HepG2 (cell line): ENCODE data around the gene ATP2B3. TPM values are rescaled to one million over a fixed set of nuclear protein-coding genes. Genes with fewer than 3 reads are reported as not detected.

Source experiments
- AHR ChIP-seq: IDR thresholded peaks from 2 replicates; pipeline ENCODE4 v1.6.1; 2018; ENCODE audit warnings: missing genetic modification reagents, missing compliant biosample characterization
- ATF1 ChIP-seq: IDR thresholded peaks from 2 replicates; pipeline ENCODE4 v1.6.1; 2016; ENCODE audit warnings: mild to moderate bottlenecking, control low read depth
- BHLHE40 ChIP-seq: IDR thresholded peaks from 2 replicates; pipeline ENCODE4 v1.6.1; 2011; ENCODE audit warnings: low read length, improper control_type of control experiment
- HMG20B ChIP-seq: conservative IDR thresholded peaks from 2 replicates; pipeline ENCODE4 v1.6.1; 2016; ENCODE audit warnings: missing genetic modification reagents, missing compliant biosample characterization
- KLF13 ChIP-seq: sonication (generic); formaldehyde crosslinking; IDR thresholded peaks from 2 replicates; pipeline ENCODE4 v1.4.0; 2020; ENCODE audit warnings: mild to moderate bottlenecking, missing genetic modification reagents
- PHF20 ChIP-seq: sonication (generic); formaldehyde crosslinking; IDR thresholded peaks from 2 replicates; pipeline ENCODE4 v1.5.0; 2020; ENCODE audit warnings: mild to moderate bottlenecking, missing genetic modification reagents
- PPARG ChIP-seq: conservative IDR thresholded peaks from 2 replicates; pipeline ENCODE4 v1.6.1; 2016; ENCODE audit warnings: missing biosample characterization, missing genetic modification reagents
- RCOR2 ChIP-seq: IDR thresholded peaks from 2 replicates; pipeline ENCODE4 v1.6.1; 2016; ENCODE audit warnings: missing biosample characterization, missing genetic modification reagents
- ZBTB7A ChIP-seq: sonication (generic); formaldehyde crosslinking; IDR thresholded peaks from 2 replicates; pipeline ENCODE4 v1.8.0; 2022; ENCODE audit warnings: mild to moderate bottlenecking, missing genetic modification reagents
- ZNF12 ChIP-seq: sonication (generic); formaldehyde crosslinking; IDR thresholded peaks from 2 replicates; pipeline ENCODE4 v1.5.0; 2020; ENCODE audit warnings: missing genetic modification reagents
- ZNF263 ChIP-seq: sonication (generic); formaldehyde crosslinking; IDR thresholded peaks from 2 replicates; pipeline ENCODE4 v1.4.0; 2020; ENCODE audit warnings: missing genetic modification reagents
- ZNF333 ChIP-seq: sonication (generic); formaldehyde crosslinking; IDR thresholded peaks from 2 replicates; pipeline ENCODE4 v1.4.0; 2020; ENCODE audit warnings: mild to moderate bottlenecking, missing genetic modification reagents, borderline replicate concordance
- ZNF367 ChIP-seq: sonication (generic); formaldehyde crosslinking; IDR thresholded peaks from 2 replicates; pipeline ENCODE4 v1.4.0; 2020; ENCODE audit warnings: missing genetic modification reagents, borderline replicate concordance
- ZNF543 ChIP-seq: sonication (generic); formaldehyde crosslinking; IDR thresholded peaks from 2 replicates; pipeline ENCODE4 v1.4.0; 2020; ENCODE audit warnings: mild to moderate bottlenecking, missing genetic modification reagents
- ZNF569 ChIP-seq: sonication (generic); formaldehyde crosslinking; IDR thresholded peaks from 2 replicates; pipeline ENCODE4 v1.5.0; 2020; ENCODE audit warnings: mild to moderate bottlenecking, missing genetic modification reagents, moderate library complexity, borderline replicate concordance
- ZNF747 ChIP-seq: sonication (generic); formaldehyde crosslinking; IDR thresholded peaks from 2 replicates; pipeline ENCODE4 v1.8.1; 2023; ENCODE audit warnings: missing genetic modification reagents, mild to moderate bottlenecking, borderline replicate concordance
- ZNF777 ChIP-seq: sonication (generic); formaldehyde crosslinking; IDR thresholded peaks from 2 replicates; pipeline ENCODE4 v1.4.0; 2020; ENCODE audit warnings: missing genetic modification reagents
- polyA plus RNA-seq, 8 experiments: library from polyadenylated mRNA; depleted of rRNA in 3 of 8; stranded (reverse) in 7 of 8; unstranded in 1 of 8; fragments of >200 nt; fragmentation: Illumina TruSeq in 4 of 8; extraction: Trizol in 4 of 8; gene quantifications; 2 replicates each; pipeline versions ENCODE4 v1.2.1 to v1.2.3, GENCODE V29; 2011 to 2016; ENCODE audit warnings: low read depth in 4 of 8, missing spikeins in 1 of 8, mixed read lengths in 1 of 8; ENCODE audit not compliant: insufficient read depth in 1 of 8
- total RNA-seq, 5 experiments: library from RNA; depleted of rRNA; stranded (reverse); fragments of >200 nt; fragmentation: Illumina TruSeq; extraction: Trizol; gene quantifications; 2 replicates each; pipeline ENCODE4 v1.2.3, GENCODE V29; 2016; ENCODE audit warnings: low read depth in 1 of 5
- TF ChIP-seq, protein P1 (sequence below): sonication (generic); formaldehyde crosslinking; IDR thresholded peaks from 2 replicates; pipeline ENCODE4 v1.5.1; 2020; ENCODE audit warnings: mild to moderate bottlenecking, missing genetic modification reagents, moderate library complexity
- TF ChIP-seq, protein P2 (sequence below): sonication (generic); formaldehyde crosslinking; IDR thresholded peaks from 2 replicates; pipeline ENCODE4 v1.4.0; 2020; ENCODE audit warnings: missing genetic modification reagents, borderline replicate concordance
- TF ChIP-seq, protein P3 (sequence below): sonication (generic); formaldehyde crosslinking; IDR thresholded peaks from 2 replicates; pipeline ENCODE4 v1.5.0; 2020; ENCODE audit warnings: mild to moderate bottlenecking, missing genetic modification reagents, borderline replicate concordance
- TF ChIP-seq, protein P4 (sequence below): sonication (generic); formaldehyde crosslinking; IDR thresholded peaks from 2 replicates; pipeline ENCODE4 v1.5.0; 2020; ENCODE audit warnings: missing genetic modification reagents

ATP2B3 gene
- total and polyA plus RNA-seq, 2 of the 13 experiments (the other 11 are each of a cell fraction or from before 2014, with no cell fraction given), result not detected

DNA sequence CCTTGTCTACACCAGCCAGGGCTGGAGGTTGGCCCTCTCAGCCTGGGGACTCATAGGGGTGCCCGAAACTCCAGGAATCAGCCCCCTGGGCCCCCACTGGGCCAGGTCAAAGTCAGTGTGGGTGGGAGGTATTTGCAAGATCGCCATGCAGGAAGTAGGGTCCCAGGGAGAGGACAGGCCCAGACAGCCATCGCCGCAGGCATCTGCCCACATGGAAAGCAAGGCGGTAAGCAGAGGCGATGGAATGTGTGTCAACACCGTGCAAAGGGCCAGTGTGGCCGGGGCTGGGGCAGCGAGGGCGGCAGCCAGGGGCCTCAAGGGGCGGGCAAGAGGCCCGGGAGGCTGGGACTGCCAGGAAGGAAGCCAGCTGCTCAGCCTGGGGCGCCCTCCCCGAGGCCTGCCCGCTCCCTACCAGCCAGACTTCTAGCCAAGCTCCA, 110.3 kb downstream of the ATP2B3 start (continued):
- TF ChIP-seq PPARG (CRISPR knock-in tag) (peak; percentile 52; the same call in 1 of the 2 replicates), ATF1 (CRISPR knock-in tag) (no peak), HMG20B (no peak), ZNF747 (no peak), ZNF263 (CRISPR knock-in tag) (peak; percentile 47; the same call in 1 of the 2 replicates), ZNF543 (no peak; the same call in 1 of the 2 replicates), ZNF333 (no peak), ZBTB7A (no peak; the same call in none of the 2 replicates), ZNF777 (CRISPR knock-in tag) (peak; percentile 5; the same call in 1 of the 2 replicates), AHR (CRISPR knock-in tag) (0 out of 2 replicates have a peak, but pooled peaks have one; percentile 59), ZNF367 (CRISPR knock-in tag) (no peak), KLF13 (CRISPR knock-in tag) (no peak), ZNF12 (CRISPR knock-in tag) (no peak), RCOR2 (no peak), ZNF569 (CRISPR knock-in tag) (no peak), BHLHE40 (no peak), PHF20 (CRISPR knock-in tag) (no peak; the same call in 1 of the 2 replicates)
- TF ChIP-seq, protein P1, sequence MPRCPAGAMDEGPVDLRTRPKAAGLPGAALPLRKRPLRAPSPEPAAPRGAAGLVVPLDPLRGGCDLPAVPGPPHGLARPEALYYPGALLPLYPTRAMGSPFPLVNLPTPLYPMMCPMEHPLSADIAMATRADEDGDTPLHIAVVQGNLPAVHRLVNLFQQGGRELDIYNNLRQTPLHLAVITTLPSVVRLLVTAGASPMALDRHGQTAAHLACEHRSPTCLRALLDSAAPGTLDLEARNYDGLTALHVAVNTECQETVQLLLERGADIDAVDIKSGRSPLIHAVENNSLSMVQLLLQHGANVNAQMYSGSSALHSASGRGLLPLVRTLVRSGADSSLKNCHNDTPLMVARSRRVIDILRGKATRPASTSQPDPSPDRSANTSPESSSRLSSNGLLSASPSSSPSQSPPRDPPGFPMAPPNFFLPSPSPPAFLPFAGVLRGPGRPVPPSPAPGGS (CRISPR knock-in tag), result no peak
- TF ChIP-seq, protein P2, sequence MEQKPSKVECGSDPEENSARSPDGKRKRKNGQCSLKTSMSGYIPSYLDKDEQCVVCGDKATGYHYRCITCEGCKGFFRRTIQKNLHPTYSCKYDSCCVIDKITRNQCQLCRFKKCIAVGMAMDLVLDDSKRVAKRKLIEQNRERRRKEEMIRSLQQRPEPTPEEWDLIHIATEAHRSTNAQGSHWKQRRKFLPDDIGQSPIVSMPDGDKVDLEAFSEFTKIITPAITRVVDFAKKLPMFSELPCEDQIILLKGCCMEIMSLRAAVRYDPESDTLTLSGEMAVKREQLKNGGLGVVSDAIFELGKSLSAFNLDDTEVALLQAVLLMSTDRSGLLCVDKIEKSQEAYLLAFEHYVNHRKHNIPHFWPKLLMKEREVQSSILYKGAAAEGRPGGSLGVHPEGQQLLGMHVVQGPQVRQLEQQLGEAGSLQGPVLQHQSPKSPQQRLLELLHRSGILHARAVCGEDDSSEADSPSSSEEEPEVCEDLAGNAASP (CRISPR knock-in tag), result peak; percentile 72; the same call in 1 of the 2 replicates
- TF ChIP-seq, protein P3, sequence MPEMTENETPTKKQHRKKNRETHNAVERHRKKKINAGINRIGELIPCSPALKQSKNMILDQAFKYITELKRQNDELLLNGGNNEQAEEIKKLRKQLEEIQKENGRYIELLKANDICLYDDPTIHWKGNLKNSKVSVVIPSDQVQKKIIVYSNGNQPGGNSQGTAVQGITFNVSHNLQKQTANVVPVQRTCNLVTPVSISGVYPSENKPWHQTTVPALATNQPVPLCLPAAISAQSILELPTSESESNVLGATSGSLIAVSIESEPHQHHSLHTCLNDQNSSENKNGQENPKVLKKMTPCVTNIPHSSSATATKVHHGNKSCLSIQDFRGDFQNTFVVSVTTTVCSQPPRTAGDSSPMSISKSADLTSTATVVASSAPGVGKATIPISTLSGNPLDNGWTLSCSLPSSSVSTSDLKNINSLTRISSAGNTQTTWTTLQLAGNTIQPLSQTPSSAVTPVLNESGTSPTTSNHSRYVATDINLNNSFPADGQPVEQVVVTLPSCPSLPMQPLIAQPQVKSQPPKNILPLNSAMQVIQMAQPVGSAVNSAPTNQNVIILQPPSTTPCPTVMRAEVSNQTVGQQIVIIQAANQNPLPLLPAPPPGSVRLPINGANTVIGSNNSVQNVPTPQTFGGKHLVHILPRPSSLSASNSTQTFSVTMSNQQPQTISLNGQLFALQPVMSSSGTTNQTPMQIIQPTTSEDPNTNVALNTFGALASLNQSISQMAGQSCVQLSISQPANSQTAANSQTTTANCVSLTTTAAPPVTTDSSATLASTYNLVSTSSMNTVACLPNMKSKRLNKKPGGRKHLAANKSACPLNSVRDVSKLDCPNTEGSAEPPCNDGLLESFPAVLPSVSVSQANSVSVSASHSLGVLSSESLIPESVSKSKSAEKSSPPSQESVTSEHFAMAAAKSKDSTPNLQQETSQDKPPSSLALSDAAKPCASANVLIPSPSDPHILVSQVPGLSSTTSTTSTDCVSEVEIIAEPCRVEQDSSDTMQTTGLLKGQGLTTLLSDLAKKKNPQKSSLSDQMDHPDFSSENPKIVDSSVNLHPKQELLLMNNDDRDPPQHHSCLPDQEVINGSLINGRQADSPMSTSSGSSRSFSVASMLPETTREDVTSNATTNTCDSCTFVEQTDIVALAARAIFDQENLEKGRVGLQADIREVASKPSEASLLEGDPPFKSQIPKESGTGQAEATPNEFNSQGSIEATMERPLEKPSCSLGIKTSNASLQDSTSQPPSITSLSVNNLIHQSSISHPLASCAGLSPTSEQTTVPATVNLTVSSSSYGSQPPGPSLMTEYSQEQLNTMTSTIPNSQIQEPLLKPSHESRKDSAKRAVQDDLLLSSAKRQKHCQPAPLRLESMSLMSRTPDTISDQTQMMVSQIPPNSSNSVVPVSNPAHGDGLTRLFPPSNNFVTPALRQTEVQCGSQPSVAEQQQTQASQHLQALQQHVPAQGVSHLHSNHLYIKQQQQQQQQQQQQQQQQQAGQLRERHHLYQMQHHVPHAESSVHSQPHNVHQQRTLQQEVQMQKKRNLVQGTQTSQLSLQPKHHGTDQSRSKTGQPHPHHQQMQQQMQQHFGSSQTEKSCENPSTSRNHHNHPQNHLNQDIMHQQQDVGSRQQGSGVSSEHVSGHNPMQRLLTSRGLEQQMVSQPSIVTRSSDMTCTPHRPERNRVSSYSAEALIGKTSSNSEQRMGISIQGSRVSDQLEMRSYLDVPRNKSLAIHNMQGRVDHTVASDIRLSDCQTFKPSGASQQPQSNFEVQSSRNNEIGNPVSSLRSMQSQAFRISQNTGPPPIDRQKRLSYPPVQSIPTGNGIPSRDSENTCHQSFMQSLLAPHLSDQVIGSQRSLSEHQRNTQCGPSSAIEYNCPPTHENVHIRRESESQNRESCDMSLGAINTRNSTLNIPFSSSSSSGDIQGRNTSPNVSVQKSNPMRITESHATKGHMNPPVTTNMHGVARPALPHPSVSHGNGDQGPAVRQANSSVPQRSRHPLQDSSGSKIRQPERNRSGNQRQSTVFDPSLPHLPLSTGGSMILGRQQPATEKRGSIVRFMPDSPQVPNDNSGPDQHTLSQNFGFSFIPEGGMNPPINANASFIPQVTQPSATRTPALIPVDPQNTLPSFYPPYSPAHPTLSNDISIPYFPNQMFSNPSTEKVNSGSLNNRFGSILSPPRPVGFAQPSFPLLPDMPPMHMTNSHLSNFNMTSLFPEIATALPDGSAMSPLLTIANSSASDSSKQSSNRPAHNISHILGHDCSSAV (CRISPR knock-in tag), result no peak
- TF ChIP-seq, protein P4, sequence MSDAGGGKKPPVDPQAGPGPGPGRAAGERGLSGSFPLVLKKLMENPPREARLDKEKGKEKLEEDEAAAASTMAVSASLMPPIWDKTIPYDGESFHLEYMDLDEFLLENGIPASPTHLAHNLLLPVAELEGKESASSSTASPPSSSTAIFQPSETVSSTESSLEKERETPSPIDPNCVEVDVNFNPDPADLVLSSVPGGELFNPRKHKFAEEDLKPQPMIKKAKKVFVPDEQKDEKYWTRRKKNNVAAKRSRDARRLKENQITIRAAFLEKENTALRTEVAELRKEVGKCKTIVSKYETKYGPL (CRISPR knock-in tag), result no peak
